H1 (cell line): ENCODE data around the gene TTLL7. TPM values are rescaled to one million over a fixed set of nuclear protein-coding genes. Genes with fewer than 3 reads are reported as not detected.

Experiments
- CREB1 ChIP-seq: IDR thresholded peaks from 2 replicates; pipeline ENCODE4 v1.6.1; 2012; ENCODE audit warnings: inconsistent platforms
- E2F6 ChIP-seq: IDR thresholded peaks from 2 replicates; pipeline ENCODE4 v1.6.1; 2012; ENCODE audit warnings: inconsistent platforms
- KDM1A ChIP-seq: fragments of 200-600, 300-600 bp; sonication (generic); IDR thresholded peaks from 2 replicates; pipeline ENCODE4 v1.7.1; 2016; ENCODE audit warnings: mild to moderate bottlenecking, low read length, borderline replicate concordance
- NANOG ChIP-seq: IDR thresholded peaks from 2 replicates; pipeline ENCODE4 v1.6.1; 2011; ENCODE audit warnings: low read length, low read depth, mild to moderate bottlenecking, inconsistent platforms; ENCODE audit not compliant: insufficient read depth, poor library complexity, severe bottlenecking
- NRF1 ChIP-seq: IDR thresholded peaks from 2 replicates; pipeline ENCODE4 v1.6.1; 2011; ENCODE audit warnings: mild to moderate bottlenecking, low read depth, low read length, improper control_type of control experiment
- POU5F1 ChIP-seq: IDR thresholded peaks from 2 replicates; pipeline ENCODE4 v1.6.1; 2011; ENCODE audit warnings: low read depth, mild to moderate bottlenecking, low read length, moderate library complexity
- SIN3A ChIP-seq, 2 experiments: IDR thresholded peaks in 1 of 2; conservative IDR thresholded peaks in 1 of 2; 2 replicates each; pipeline ENCODE4 v1.6.1; 2011 to 2012; ENCODE audit warnings: low read length in 2 of 2, improper control_type of control experiment in 1 of 2, low read depth in 1 of 2, mild to moderate bottlenecking in 1 of 2
- SIRT6 ChIP-seq: IDR thresholded peaks from one replicate; pipeline ENCODE4 v1.7.1; 2012; ENCODE audit warnings: low read length, inconsistent platforms
- SRF ChIP-seq: IDR thresholded peaks from 2 replicates; pipeline ENCODE4 v1.6.1; 2011; ENCODE audit warnings: mild to moderate bottlenecking, low read depth, low read length, moderate library complexity
- SUZ12 ChIP-seq: fragments of 200-600 bp; sonication (generic); IDR thresholded peaks from 2 replicates; pipeline ENCODE4 v1.6.1; 2012; ENCODE audit warnings: mild to moderate bottlenecking, inconsistent platforms, low read length, moderate library complexity, mixed read lengths
- TEAD4 ChIP-seq: IDR thresholded peaks from 2 replicates; pipeline ENCODE4 v1.6.1; 2012; ENCODE audit warnings: low read depth, low read length, inconsistent platforms, mixed read lengths
- polyA plus RNA-seq, 7 experiments: library from polyadenylated mRNA; depleted of rRNA in 3 of 7; stranded (reverse) in 5 of 7; unstranded in 2 of 7; fragments of >200 nt in 5 of 7; fragments of 200-250 nt in 2 of 7; gene quantifications; 1 replicate in 5 of 7; 2 replicates in 1 of 7; 4 replicates in 1 of 7; pipeline versions ENCODE4 v1.2.1 to v1.2.3, GENCODE V29; 2011 to 2013; ENCODE audit warnings: missing spikeins in 2 of 7, mixed read lengths in 2 of 7
- total RNA-seq: library from RNA; stranded (reverse); fragmentation: NEBNext Ultra II Directional; extraction: Animal tissue kit (Norgen Biotek cat#: 25700); gene quantifications from 2 replicates; pipeline ENCODE4 v1.2.1, GENCODE V29; 2021
- TF ChIP-seq, protein P1 (sequence below): fragments of 300-600 bp; sonication (generic); IDR thresholded peaks from 2 replicates; pipeline ENCODE4 v1.7.1; 2012; ENCODE audit warnings: low read length, moderate library complexity, mild to moderate bottlenecking, inconsistent platforms; ENCODE audit not compliant: insufficient replicate concordance

TTLL7 gene
- total and polyA plus RNA-seq, 2 of the 8 experiments (the other 6 are each of a cell fraction or from before 2014, with no cell fraction given), result 1.9 to 7.9 TPM

DNA sequence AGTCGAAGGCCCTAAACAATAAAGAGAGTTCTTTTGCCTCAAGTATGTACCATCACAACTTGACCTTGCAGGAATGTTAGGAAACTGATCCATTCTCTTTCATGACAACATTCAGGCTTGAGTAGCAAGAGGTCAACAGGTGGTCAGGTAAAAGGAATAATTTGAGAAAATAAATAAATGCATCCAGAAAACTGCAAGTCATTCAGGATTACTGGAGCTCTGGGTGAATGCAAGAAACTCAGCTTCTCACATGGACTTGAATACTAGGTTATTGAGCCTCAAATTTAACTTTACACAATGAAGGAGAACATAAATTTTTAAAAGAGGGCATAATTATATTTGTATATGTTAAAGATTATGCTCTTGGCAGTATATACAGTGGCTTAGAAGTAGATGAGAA, 76.5 kb downstream of the TTLL7 start (continued):
- TF ChIP-seq, protein P1, sequence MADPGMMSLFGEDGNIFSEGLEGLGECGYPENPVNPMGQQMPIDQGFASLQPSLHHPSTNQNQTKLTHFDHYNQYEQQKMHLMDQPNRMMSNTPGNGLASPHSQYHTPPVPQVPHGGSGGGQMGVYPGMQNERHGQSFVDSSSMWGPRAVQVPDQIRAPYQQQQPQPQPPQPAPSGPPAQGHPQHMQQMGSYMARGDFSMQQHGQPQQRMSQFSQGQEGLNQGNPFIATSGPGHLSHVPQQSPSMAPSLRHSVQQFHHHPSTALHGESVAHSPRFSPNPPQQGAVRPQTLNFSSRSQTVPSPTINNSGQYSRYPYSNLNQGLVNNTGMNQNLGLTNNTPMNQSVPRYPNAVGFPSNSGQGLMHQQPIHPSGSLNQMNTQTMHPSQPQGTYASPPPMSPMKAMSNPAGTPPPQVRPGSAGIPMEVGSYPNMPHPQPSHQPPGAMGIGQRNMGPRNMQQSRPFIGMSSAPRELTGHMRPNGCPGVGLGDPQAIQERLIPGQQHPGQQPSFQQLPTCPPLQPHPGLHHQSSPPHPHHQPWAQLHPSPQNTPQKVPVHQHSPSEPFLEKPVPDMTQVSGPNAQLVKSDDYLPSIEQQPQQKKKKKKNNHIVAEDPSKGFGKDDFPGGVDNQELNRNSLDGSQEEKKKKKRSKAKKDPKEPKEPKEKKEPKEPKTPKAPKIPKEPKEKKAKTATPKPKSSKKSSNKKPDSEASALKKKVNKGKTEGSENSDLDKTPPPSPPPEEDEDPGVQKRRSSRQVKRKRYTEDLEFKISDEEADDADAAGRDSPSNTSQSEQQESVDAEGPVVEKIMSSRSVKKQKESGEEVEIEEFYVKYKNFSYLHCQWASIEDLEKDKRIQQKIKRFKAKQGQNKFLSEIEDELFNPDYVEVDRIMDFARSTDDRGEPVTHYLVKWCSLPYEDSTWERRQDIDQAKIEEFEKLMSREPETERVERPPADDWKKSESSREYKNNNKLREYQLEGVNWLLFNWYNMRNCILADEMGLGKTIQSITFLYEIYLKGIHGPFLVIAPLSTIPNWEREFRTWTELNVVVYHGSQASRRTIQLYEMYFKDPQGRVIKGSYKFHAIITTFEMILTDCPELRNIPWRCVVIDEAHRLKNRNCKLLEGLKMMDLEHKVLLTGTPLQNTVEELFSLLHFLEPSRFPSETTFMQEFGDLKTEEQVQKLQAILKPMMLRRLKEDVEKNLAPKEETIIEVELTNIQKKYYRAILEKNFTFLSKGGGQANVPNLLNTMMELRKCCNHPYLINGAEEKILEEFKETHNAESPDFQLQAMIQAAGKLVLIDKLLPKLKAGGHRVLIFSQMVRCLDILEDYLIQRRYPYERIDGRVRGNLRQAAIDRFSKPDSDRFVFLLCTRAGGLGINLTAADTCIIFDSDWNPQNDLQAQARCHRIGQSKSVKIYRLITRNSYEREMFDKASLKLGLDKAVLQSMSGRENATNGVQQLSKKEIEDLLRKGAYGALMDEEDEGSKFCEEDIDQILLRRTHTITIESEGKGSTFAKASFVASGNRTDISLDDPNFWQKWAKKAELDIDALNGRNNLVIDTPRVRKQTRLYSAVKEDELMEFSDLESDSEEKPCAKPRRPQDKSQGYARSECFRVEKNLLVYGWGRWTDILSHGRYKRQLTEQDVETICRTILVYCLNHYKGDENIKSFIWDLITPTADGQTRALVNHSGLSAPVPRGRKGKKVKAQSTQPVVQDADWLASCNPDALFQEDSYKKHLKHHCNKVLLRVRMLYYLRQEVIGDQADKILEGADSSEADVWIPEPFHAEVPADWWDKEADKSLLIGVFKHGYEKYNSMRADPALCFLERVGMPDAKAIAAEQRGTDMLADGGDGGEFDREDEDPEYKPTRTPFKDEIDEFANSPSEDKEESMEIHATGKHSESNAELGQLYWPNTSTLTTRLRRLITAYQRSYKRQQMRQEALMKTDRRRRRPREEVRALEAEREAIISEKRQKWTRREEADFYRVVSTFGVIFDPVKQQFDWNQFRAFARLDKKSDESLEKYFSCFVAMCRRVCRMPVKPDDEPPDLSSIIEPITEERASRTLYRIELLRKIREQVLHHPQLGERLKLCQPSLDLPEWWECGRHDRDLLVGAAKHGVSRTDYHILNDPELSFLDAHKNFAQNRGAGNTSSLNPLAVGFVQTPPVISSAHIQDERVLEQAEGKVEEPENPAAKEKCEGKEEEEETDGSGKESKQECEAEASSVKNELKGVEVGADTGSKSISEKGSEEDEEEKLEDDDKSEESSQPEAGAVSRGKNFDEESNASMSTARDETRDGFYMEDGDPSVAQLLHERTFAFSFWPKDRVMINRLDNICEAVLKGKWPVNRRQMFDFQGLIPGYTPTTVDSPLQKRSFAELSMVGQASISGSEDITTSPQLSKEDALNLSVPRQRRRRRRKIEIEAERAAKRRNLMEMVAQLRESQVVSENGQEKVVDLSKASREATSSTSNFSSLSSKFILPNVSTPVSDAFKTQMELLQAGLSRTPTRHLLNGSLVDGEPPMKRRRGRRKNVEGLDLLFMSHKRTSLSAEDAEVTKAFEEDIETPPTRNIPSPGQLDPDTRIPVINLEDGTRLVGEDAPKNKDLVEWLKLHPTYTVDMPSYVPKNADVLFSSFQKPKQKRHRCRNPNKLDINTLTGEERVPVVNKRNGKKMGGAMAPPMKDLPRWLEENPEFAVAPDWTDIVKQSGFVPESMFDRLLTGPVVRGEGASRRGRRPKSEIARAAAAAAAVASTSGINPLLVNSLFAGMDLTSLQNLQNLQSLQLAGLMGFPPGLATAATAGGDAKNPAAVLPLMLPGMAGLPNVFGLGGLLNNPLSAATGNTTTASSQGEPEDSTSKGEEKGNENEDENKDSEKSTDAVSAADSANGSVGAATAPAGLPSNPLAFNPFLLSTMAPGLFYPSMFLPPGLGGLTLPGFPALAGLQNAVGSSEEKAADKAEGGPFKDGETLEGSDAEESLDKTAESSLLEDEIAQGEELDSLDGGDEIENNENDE, result no peak
- TF ChIP-seq TEAD4 (no peak), NANOG (no peak), E2F6 (no peak), KDM1A (no peak), SRF (no peak), SIN3A (conservative IDR thresholded peaks at IDR 0.05 in 1 of 2, IDR thresholded peaks at IDR 0.05 in 1 of 2; ENCODE audit: low read depth in 1 of 2, low read length in 2 of 2) (no peak), NRF1 (no peak), SUZ12 (no peak), SIRT6 (no peak), CREB1 (no peak), POU5F1 (no peak)
- TF ChIP-seq, all 59 proteins: peak for 0
